Body of pancreas (tissue), 4 donors: ENCODE data around the gene KRTAP4-4. TPM values are rescaled to one million over a fixed set of nuclear protein-coding genes. Genes with fewer than 3 reads are reported as not detected.
"Not testable (repeated sequence)": the region's sequence is repeated elsewhere in the genome, so short reads cannot be mapped to it uniquely, and the experiment has no call there.

ENCODE experiments used
- ATAC-seq: fragments of 150-250 bp; one replicate; pipeline ENCODE4 v1.9.1; 2016
- DNase-seq, 4 donors: peaks; one replicate each; pipeline ENCODE4 v3.0.0-alpha.2; 2019
- H3K27ac ChIP-seq, 4 donors: fragments of 200-600 bp; sonication (generic); 1 replicate in 3 of 4; 2 replicates in 1 of 4; pipeline versions ENCODE4 v1.5.1 to v1.6.1; 2016 to 2019; ENCODE audit warnings: mild to moderate bottlenecking in 1 of 4, mixed read lengths in 1 of 4, moderate library complexity in 1 of 4
- H3K27me3 ChIP-seq, 2 donors: fragments of 200-600 bp; sonication (generic); one replicate each; pipeline ENCODE4 v1.6.0; 2016; ENCODE audit warnings: mild to moderate bottlenecking in 1 of 2
- H3K36me3 ChIP-seq, 2 donors: fragments of 200-600 bp; sonication (generic); replicated peaks in 1 of 2; 2 replicates each; pipeline ENCODE4 v1.5.1; 2016; ENCODE audit warnings: low read depth in 2 of 2; ENCODE audit not compliant: insufficient read depth in 1 of 2
- H3K4me1 ChIP-seq: fragments of 200-600 bp; sonication (generic); one replicate; pipeline ENCODE4 v1.6.0; 2016
- H3K4me3 ChIP-seq, 2 donors: fragments of 200-600 bp; sonication (generic); 1 replicate in 1 of 2; 2 replicates in 1 of 2; pipeline ENCODE4 v1.5.1; 2016 to 2019
- H3K9me3 ChIP-seq, 3 donors: fragments of 200-600 bp; sonication (generic); 1 replicate in 2 of 3; 2 replicates in 1 of 3; pipeline ENCODE4 v1.5.1; 2016
- CTCF ChIP-seq, 7 experiments: fragments of 450-650 bp in 4 of 7; fragments of 200-600 bp in 3 of 7; sonication (generic) in 3 of 7; IDR thresholded peaks; one replicate each; pipeline ENCODE4 v1.5.1; 2016 to 2019; ENCODE audit warnings: antibody characterized with exemption in 7 of 7
- POLR2A ChIP-seq, 3 donors: fragments of 450-650 bp; IDR thresholded peaks; one replicate each; pipeline ENCODE4 v1.6.1; 2016; ENCODE audit warnings: antibody characterized with exemption in 3 of 3, mild to moderate bottlenecking in 2 of 3
- WGBS, 2 donors: methylation state at CpG; one replicate each; pipeline ENCODE4 v1.1.5; 2017; 5-methylcytosine and 5-hydroxymethylcytosine counted together
- intact Hi-C: fragments of 100-400 bp; cut with DNase I; formaldehyde crosslinking; loops from one replicate; pipeline ENCODE4 v1.15.1; 2023
- total RNA-seq, 2 donors: library from RNA; depleted of rRNA; stranded (reverse); fragments of >200 nt; gene quantifications; one replicate each; pipeline ENCODE4 v1.1.0, GENCODE V29; 2016

Gene KRTAP4-4
- total RNA-seq, 2 donors from 2014 or later, result not detected

DNA sequence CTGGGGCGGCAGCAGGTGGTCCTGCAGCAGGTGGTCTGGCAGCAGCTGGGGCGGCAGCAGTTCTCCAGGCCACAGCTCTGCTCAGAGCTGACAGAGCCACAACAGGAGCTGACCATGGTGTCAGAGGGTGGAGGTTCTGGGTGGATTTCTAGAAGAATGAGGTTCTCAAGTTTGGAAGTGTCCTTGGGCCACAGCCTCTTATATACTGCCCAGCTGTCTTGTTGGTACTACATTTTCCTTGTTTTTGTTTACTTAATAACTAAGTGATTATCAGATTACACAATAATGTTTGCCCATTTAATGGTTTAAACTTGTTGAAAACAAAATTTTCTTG is 10.9 kb downstream of the KRTAP4-4 start, which contains the start of gene KRTAP4-5:
Gene KRTAP4-5, minus strand, starts transcription at position 174 of the 334 bp plus-strand sequence. Its CDS starts 58 bp downstream, at position 116.
- Histone ChIP-seq H3K4me1 (no peaks in the 10 kb centered on the region), H3K36me3 (no peaks in the 10 kb centered on the region), H3K9me3 (no peaks in the 10 kb centered on the region), H3K27ac (no peak within 1 kb of the TSS), H3K27me3 (no peaks in the 10 kb centered on the region), H3K4me3 (no peak within 1 kb of the TSS)
- 40 to 45% methylated on average over 1 to 2 of the region's 2 CpGs for WGBS, 2 donors
- ATAC-seq, result no peak
- intact Hi-C loops, result no loop called here
- TF ChIP-seq POLR2A (IDR thresholded peaks at IDR 0.05) (no peak), CTCF (IDR thresholded peaks at IDR 0.05) (no peak)
- DNase-seq, result no peak

GRCh38 chr17:41148971-41149651 is 11.4 kb downstream of the KRTAP4-4 start:
- DNase-seq, H3K27ac ChIP-seq, H3K9me3 ChIP-seq, H3K4me1 ChIP-seq, H3K27me3 ChIP-seq, H3K36me3 ChIP-seq, intact Hi-C loops, ATAC-seq, H3K4me3 ChIP-seq: not testable (repeated sequence)
- 60 to 77% methylated on average over 8 to 10 of the region's 10 CpGs for WGBS, 2 donors

GRCh38 chr17:41147531-41148204 is 12.9 kb downstream of the KRTAP4-4 start:
- WGBS, 2 donors, result 83 to 91% methylated on average over 2 of the region's 2 CpGs
- no peak for DNase-seq
- H3K4me3 ChIP-seq, result no peak overlapping the region
- no peak for ATAC-seq
- no peak overlapping the region for H3K27ac ChIP-seq
- no peaks in the 10 kb centered on the region for H3K36me3 ChIP-seq
- H3K27me3 ChIP-seq, result no peaks in the 10 kb centered on the region
- no peaks in the 10 kb centered on the region for H3K9me3 ChIP-seq
- no peaks in the 10 kb centered on the region for H3K4me1 ChIP-seq
- TF ChIP-seq POLR2A (IDR thresholded peaks at IDR 0.05) (no peak), CTCF (IDR thresholded peaks at IDR 0.05) (no peak)
- intact Hi-C loops, result no loop called here

DNA sequence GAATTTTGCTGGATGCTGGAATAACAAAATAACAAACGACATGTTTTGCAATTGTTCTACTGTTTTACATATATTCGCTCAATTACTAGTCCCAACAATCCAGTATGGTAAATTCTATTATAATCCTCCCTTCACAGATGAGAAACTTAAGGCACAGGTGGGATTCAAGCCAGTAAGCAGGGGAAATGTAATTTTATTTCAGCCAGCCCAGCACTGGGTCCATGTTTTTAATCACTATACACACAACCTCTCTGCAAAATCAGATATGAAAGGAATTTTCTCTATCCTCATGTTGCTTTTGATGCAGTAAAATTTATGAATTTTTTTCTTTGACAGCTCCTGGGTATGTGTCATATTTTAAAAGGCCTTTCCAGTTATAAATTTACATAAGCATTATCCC is 15.3 kb downstream of the KRTAP4-4 start:
- Histone ChIP-seq H3K9me3 (no peaks in the 10 kb centered on the region), H3K4me1 (no peaks in the 10 kb centered on the region), H3K36me3 (no peaks in the 10 kb centered on the region), H3K27ac (no peak overlapping the region), H3K4me3 (no peak overlapping the region), H3K27me3 (no peaks in the 10 kb centered on the region)
- WGBS, 2 donors, result 54 to 70% methylated on average over 2 of the region's 2 CpGs
- no peak for DNase-seq
- intact Hi-C loops, result no loop called here
- no peak for TF ChIP-seq POLR2A (IDR thresholded peaks at IDR 0.05)
- no peak for TF ChIP-seq CTCF (IDR thresholded peaks at IDR 0.05)
- no peak for ATAC-seq

DNA sequence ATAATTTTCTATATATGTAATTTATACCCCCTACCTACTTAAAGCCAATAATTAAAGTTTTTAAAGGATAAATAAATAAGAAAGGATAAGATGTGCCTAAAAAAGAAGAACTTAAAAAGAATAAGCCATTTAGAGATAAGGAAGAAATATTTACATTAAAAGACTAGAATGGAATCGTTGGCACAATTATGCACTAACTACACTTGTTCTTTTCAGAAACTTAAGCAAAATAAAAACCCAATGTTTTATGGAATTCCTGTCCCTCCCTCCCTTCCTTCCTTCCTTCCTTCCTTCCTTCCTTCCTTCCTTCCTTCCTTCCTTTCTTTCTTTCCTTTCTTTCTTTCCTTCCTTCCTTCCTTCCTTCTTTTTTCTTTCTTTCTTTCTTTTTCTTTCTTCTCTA is 15.7 kb downstream of the KRTAP4-4 start:
- intact Hi-C loops, result no loop called here
- DNase-seq (no peak), ATAC-seq (no peak)
- no peaks in the 10 kb centered on the region for H3K27me3 ChIP-seq
- 77 to 79% methylated on average over 1 of the region's 1 CpG for WGBS, 2 donors
- no peaks in the 10 kb centered on the region for H3K9me3 ChIP-seq
- H3K36me3 ChIP-seq, result no peaks in the 10 kb centered on the region
- no peaks in the 10 kb centered on the region for H3K4me1 ChIP-seq
- no peak overlapping the region for H3K27ac ChIP-seq
- TF ChIP-seq CTCF (IDR thresholded peaks at IDR 0.05) (no peak), POLR2A (IDR thresholded peaks at IDR 0.05) (no peak)
- no peak overlapping the region for H3K4me3 ChIP-seq
